ENCODE measurements around the gene WDR53.
"Not testable (repeated sequence)": the region's sequence is repeated elsewhere in the genome, so short reads cannot be mapped to it uniquely, and the experiment has no call there.

The WDR53 gene

GRCh38 chr3:196514913-196515621, 53.3 kb downstream of the WDR53 start, which contains the start of gene SMCO1:
SMCO1 (minus strand) TSS chr3:196515346; CDS start chr3:196515209, 137 bp downstream.
- TF ChIP-seq SPI1 (IDR thresholded peaks at IDR 0.05; ENCODE audit: borderline replicate concordance, low read depth), result no peak
- TF ChIP-seq GABPA (IDR thresholded peaks at IDR 0.05; ENCODE audit: low read depth), result no peak
- no peak for TF ChIP-seq CTCF (IDR thresholded peaks at IDR 0.05; ENCODE audit: insufficient read depth, low read length)
- TF ChIP-seq POLR2AphosphoS5 (IDR thresholded peaks at IDR 0.05; ENCODE audit: low read depth), result no peak
- no peak for TF ChIP-seq REST (IDR thresholded peaks at IDR 0.05; ENCODE audit: insufficient replicate concordance, low read depth)
- Histone ChIP-seq H3K27me3 (ENCODE audit: insufficient read depth, poor library complexity, severe bottlenecking) (no peaks in the 10 kb centered on the region), H3K27ac (replicated peaks) (no peak within 1 kb of the TSS), H3K4me3 (replicated peaks; ENCODE audit: insufficient read depth, low read length) (no peak within 1 kb of the TSS)
- no peak for DNase-seq (ENCODE audit: low read depth in 1 of 2, low spot score in 1 of 2)

GRCh38 chr3:196514350-196514716, 54.0 kb downstream of the WDR53 start:
- Histone ChIP-seq H3K27me3 (ENCODE audit: insufficient read depth, poor library complexity, severe bottlenecking) (no peaks in the 10 kb centered on the region), H3K4me3 (replicated peaks; ENCODE audit: insufficient read depth, low read length) (no peak overlapping the region), H3K27ac (replicated peaks) (no peak overlapping the region)
- no peak for DNase-seq (ENCODE audit: low read depth in 1 of 2, low spot score in 1 of 2)
- TF ChIP-seq POLR2AphosphoS5 (IDR thresholded peaks at IDR 0.05; ENCODE audit: low read depth) (no peak), REST (IDR thresholded peaks at IDR 0.05; ENCODE audit: insufficient replicate concordance, low read depth) (no peak), SPI1 (IDR thresholded peaks at IDR 0.05; ENCODE audit: borderline replicate concordance, low read depth) (no peak), GABPA (IDR thresholded peaks at IDR 0.05; ENCODE audit: low read depth) (no peak), CTCF (IDR thresholded peaks at IDR 0.05; ENCODE audit: insufficient read depth, low read length) (no peak)

GRCh38 chr3:196513697-196514349, 54.5 kb downstream of the WDR53 start:
- no peak overlapping the region for H3K4me3 ChIP-seq (replicated peaks; ENCODE audit: insufficient read depth, low read length)
- TF ChIP-seq SPI1 (IDR thresholded peaks at IDR 0.05; ENCODE audit: borderline replicate concordance, low read depth) (no peak), GABPA (IDR thresholded peaks at IDR 0.05; ENCODE audit: low read depth) (no peak), CTCF (IDR thresholded peaks at IDR 0.05; ENCODE audit: insufficient read depth, low read length) (no peak), REST (IDR thresholded peaks at IDR 0.05; ENCODE audit: insufficient replicate concordance, low read depth) (no peak), POLR2AphosphoS5 (IDR thresholded peaks at IDR 0.05; ENCODE audit: low read depth) (no peak)
- no peak for DNase-seq (ENCODE audit: low read depth in 1 of 2, low spot score in 1 of 2)
- H3K27me3 ChIP-seq (ENCODE audit: insufficient read depth, poor library complexity, severe bottlenecking), result no peaks in the 10 kb centered on the region
- H3K27ac ChIP-seq (replicated peaks), result no peak overlapping the region

GRCh38 chr3:196511646-196512425, 56.5 kb downstream of the WDR53 start:
- H3K27ac ChIP-seq (replicated peaks); H3K4me3 ChIP-seq (replicated peaks; ENCODE audit: insufficient read depth, low read length); H3K27me3 ChIP-seq (ENCODE audit: insufficient read depth, poor library complexity, severe bottlenecking); DNase-seq (ENCODE audit: low read depth in 1 of 2, low spot score in 1 of 2): not testable (repeated sequence)

- H3K4me3 ChIP-seq (replicated peaks; ENCODE audit: insufficient read depth, low read length); DNase-seq (ENCODE audit: low read depth in 1 of 2, low spot score in 1 of 2); H3K27me3 ChIP-seq (ENCODE audit: insufficient read depth, poor library complexity, severe bottlenecking); H3K27ac ChIP-seq (replicated peaks): not testable (repeated sequence)
Measured at GRCh38 chr3:196511108-196511507, 57.2 kb downstream of the WDR53 start.
